Neural progenitor cell (in vitro differentiated cells): ENCODE results near the gene LAYN.

Experiments
- CTCF ChIP-seq: fragments of 200-600 bp; sonication (generic); IDR thresholded peaks from 2 replicates; pipeline ENCODE4 v1.5.1; 2017; ENCODE audit warnings: antibody characterized with exemption, mild to moderate bottlenecking
- EZH2phosphoT487 ChIP-seq: fragments of 200-600 bp; sonication (generic); IDR thresholded peaks from 2 replicates; pipeline ENCODE4 v1.6.1; 2017; ENCODE audit warnings: antibody characterized with exemption

GRCh38 chr11:111604392-111605009 is 64.0 kb downstream of the LAYN start:
- peak; percentile 78 for TF ChIP-seq CTCF
- TF ChIP-seq EZH2phosphoT487: no peak
